GM12872 (cell line): ENCODE data around the gene DHX38.

Experiments used
- TF ChIP-seq, protein P1 (sequence below): IDR thresholded peaks from 3 replicates; pipeline ENCODE4 v1.5.1; 2011; ENCODE audit warnings: low read depth, mild to moderate bottlenecking, low read length, moderate library complexity; ENCODE audit not compliant: insufficient read depth

The DHX38 gene

DNA sequence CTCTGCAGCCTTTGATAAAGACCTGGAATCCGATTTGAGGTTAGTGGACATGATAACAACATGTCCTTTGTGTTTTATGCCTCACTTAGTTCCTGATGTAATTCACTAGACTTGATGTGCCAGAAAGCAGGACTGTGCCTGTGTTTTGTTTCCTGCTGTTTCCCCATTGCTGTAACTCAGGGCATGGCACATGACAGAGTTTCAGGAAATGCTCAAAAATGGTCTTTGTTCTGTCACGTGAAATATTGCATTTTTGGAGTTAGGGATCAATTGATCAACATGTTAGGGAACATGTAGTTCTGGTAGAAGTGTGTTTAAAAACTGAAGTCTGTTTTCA lies 32.8 kb downstream of the DHX38 start:
- TF ChIP-seq, protein P1, sequence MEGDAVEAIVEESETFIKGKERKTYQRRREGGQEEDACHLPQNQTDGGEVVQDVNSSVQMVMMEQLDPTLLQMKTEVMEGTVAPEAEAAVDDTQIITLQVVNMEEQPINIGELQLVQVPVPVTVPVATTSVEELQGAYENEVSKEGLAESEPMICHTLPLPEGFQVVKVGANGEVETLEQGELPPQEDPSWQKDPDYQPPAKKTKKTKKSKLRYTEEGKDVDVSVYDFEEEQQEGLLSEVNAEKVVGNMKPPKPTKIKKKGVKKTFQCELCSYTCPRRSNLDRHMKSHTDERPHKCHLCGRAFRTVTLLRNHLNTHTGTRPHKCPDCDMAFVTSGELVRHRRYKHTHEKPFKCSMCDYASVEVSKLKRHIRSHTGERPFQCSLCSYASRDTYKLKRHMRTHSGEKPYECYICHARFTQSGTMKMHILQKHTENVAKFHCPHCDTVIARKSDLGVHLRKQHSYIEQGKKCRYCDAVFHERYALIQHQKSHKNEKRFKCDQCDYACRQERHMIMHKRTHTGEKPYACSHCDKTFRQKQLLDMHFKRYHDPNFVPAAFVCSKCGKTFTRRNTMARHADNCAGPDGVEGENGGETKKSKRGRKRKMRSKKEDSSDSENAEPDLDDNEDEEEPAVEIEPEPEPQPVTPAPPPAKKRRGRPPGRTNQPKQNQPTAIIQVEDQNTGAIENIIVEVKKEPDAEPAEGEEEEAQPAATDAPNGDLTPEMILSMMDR = no peak

DNA sequence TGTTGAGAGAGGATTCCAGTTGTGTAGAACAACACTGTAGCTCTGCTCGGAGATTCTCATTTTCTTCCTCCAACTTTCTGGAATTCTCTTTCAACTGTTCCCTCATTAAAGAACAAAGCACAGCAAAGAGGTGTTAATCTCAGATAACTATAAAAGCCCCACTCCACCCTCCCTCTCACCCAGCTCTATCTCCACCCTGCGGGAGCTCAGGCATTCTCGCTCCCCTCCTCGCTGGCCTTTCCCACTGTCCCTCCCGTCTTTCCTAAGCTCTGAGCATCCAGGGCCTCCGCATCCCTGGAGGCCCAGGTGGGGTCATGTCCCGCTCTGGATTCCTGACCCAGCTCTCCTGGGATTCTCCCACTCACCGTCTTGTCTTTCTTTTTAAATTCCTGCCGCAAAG lies 35.1 kb downstream of the DHX38 start:
- TF ChIP-seq, protein P1 = no peak

DNA sequence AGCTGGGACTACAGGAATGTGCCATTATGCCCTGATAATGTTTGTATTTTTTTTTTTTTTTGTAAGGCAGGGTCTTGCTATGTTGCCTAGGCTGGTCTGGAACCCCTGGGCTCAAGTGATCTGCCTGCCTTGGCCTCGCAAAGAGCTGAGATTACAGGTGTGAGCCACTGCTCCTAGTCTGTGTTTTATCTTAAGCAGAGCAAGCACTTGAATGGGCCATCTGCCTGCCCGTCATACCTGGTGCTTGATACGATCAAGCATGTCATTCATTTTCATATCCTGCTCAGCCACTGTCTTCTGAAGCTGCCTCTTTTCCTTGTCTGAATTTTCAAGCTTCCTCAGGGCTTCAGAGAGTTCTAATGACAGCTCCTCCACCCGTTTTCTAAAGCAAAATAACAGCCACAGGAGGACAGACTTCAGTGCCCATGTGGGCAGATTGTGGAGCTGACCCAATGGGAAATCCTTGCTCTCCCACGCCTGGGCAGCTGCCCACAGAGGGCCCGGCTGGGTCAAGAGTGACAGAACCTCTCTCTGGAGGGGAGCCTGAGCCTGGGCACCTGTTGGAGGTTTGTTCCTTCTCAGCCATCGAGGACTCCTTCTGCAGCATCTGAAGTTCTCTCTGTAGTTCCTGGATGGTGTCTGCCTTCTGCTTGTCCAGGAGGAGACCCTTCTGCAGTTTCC lies 36.5 kb downstream of the DHX38 start:
- TF ChIP-seq, protein P1 = no peak

DNA sequence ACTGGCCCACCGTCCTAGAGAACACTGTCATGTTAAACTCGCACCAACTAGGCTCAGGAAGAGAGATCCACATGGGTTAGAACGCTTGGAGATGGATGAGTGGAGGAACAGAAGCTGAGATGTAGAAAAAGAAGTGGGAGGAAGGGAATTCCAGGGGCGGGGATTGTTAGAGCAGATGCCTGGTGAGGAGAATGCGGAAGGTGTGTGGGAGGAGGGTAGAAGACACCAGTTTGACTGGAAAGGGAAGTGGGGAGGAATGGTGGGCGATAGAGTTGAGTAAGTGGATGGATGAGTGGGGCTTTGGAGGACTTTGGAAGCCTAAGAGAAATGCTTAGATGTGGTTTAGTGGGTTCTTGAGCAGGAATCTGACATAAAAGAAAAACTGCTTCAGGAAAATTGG lies 37.4 kb downstream of the DHX38 start:
- TF ChIP-seq, protein P1 = no peak

DNA sequence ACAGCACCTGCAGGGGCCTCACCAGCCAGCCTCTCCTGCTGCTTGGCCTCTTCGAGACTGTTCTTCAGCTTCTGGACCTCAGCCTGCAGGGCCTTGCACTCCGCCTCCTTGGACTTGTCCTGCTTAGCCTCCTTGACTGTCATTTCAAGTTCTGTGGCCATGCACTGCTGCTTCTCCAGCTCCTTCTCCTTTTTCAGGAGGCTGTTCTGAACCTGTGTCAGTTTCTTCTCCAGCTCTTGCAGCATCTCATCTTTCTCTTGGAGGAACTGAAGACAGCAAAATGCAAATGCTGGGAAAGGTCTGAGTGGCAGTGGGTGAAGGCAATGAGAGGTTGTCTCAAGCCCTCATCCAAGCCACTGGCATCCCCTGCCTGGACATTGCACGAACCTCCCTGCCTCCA lies 39.1 kb downstream of the DHX38 start:
- TF ChIP-seq, protein P1 = no peak

DNA sequence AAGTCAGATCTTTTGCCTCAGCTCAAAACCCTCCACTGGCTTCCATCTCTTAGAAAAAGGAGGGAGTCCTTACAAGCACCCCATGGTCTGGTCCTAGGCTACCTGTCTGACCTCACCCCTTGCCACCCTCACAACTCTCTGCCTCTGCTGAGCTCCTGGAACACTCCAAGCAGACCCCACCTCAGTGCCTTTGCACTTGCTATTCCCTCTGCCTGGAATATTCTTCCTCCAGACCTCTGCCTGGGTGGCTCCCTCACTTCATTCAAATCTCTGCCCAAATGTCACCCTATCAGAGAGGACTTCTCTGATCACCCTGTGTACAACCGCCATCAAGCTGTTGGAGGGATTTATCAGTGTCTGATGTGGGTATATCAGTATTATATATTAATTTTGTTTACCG lies 40.9 kb downstream of the DHX38 start:
- TF ChIP-seq, protein P1 = no peak

DNA sequence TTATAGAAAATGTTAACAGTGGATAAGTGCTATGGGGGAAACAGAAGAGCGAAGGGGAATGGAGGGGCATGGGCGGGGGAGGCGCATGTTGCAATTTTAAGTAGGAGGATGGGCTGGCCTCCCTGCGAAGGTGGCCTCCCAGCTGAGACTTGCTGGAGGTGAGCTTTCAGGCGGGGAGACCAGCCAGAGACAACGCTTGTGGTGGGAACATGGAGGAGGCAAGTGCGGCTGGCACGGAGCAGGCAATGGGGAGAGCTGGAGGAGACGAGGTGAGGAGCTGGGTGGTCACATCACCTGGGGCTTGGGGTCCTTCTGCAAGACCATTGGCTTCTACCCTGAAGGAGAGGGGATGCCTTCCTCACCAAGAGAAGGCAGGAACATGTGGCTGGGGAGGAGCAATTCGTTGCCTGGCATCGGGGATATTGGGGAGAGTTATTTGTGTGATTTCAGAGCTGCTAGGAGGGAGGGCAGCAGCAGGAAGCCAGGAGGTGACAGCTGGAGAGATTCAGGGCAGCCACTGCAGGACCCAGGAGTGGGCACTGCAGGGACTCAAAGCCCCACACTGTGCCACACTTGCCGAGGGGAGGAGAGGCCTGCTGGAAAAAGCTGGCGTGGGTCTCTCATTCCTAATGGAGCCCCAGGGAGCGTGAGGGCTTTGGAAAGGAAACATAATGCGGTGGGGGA lies 43.9 kb downstream of the DHX38 start:
- TF ChIP-seq, protein P1 = no peak
